RCC 7860 (cell line): ENCODE measurements around the gene PRSS33.
A peak's percentile ranks its signal among the peaks of the same experiment; 100 is the strongest.

Source experiments
- DNase-seq: peaks from one replicate; pipeline ENCODE4 v3.0.0-alpha.2; 2015; ENCODE audit warnings: low spot score
- FAIRE-seq: peaks from 2 replicates; lab custom pipeline; 2012; peaks lifted over from hg19 to GRCh38; lab: Jason Lieb, UNC

Gene PRSS33

GRCh38 chr16:2777903-2778629 lies 9.3 kb downstream of the PRSS33 start:
- FAIRE-seq (no peak), DNase-seq (no peak)

- DNase-seq (peak; percentile 59), FAIRE-seq (no peak)
Observed at GRCh38 chr16:2777231-2777902, 10.0 kb downstream of the PRSS33 start, which contains the start of gene ELOB. Gene ELOB, minus strand, starts transcription at chr16:2777280. Its CDS starts 41 bp downstream, at chr16:2777239.

- DNase-seq (no peak), FAIRE-seq (no peak)
Observed at GRCh38 chr16:2776500-2777139, 10.7 kb downstream of the PRSS33 start.

- FAIRE-seq (no peak), DNase-seq (no peak)
Observed at GRCh38 chr16:2775765-2776499, 11.4 kb downstream of the PRSS33 start.

GRCh38 chr16:2775131-2775716 lies 12.1 kb downstream of the PRSS33 start:
- DNase-seq (no peak), FAIRE-seq (no peak)

- DNase-seq (no peak), FAIRE-seq (no peak)
Observed at GRCh38 chr16:2774161-2774891, 13.0 kb downstream of the PRSS33 start.

GRCh38 chr16:2773188-2773968 lies 14.0 kb downstream of the PRSS33 start:
- DNase-seq (peak; percentile 42), FAIRE-seq (no peak)

GRCh38 chr16:2771496-2772402 lies 15.6 kb downstream of the PRSS33 start:
- DNase-seq: no peak

GRCh38 chr16:2770057-2770951 lies 17.1 kb downstream of the PRSS33 start:
- FAIRE-seq: no peak

More at GRCh38 chr16:2771496-2772402, 15.6 kb downstream of the PRSS33 start:
- no peak for FAIRE-seq

GRCh38 chr16:2769675-2770056 lies 17.7 kb downstream of the PRSS33 start:
- DNase-seq (no peak), FAIRE-seq (no peak)

More at GRCh38 chr16:2770057-2770951, 17.1 kb downstream of the PRSS33 start:
- DNase-seq: no peak

GRCh38 chr16:2769100-2769529 lies 18.2 kb downstream of the PRSS33 start:
- no peak for FAIRE-seq

GRCh38 chr16:2768403-2769089 lies 18.8 kb downstream of the PRSS33 start:
- no peak for DNase-seq
- no peak for FAIRE-seq

More at GRCh38 chr16:2769100-2769529, 18.2 kb downstream of the PRSS33 start:
- no peak for DNase-seq

GRCh38 chr16:2767891-2768290 lies 19.5 kb downstream of the PRSS33 start:
- no peak for DNase-seq
- no peak for FAIRE-seq

- FAIRE-seq (no peak), DNase-seq (no peak)
Observed at GRCh38 chr16:2767140-2767731, 20.1 kb downstream of the PRSS33 start.

GRCh38 chr16:2766430-2767139 lies 20.8 kb downstream of the PRSS33 start:
- FAIRE-seq (no peak), DNase-seq (no peak)
